Muscle layer of colon (tissue), 2 donors: ENCODE results near the gene TNS4.

Experiments used
- H3K27ac ChIP-seq: one replicate; pipeline ENCODE4 v1.7.0; 2013; ENCODE audit warnings: low read depth, mild to moderate bottlenecking, low read length, moderate library complexity
- H3K27me3 ChIP-seq, 2 donors: one replicate each; pipeline ENCODE4 v1.7.0; 2013; ENCODE audit warnings: low read length in 2 of 2, mild to moderate bottlenecking in 2 of 2; ENCODE audit not compliant: insufficient read depth in 2 of 2, control insufficient read depth in 1 of 2
- H3K36me3 ChIP-seq: one replicate; pipeline ENCODE4 v1.7.0; 2013; ENCODE audit warnings: mild to moderate bottlenecking, low read length; ENCODE audit not compliant: insufficient read depth
- H3K4me1 ChIP-seq: one replicate; pipeline ENCODE4 v1.7.0; 2013; ENCODE audit warnings: mild to moderate bottlenecking, low read length; ENCODE audit not compliant: insufficient read depth
- H3K4me3 ChIP-seq, 2 donors: one replicate each; pipeline ENCODE4 v1.7.0; 2013; ENCODE audit warnings: low read length in 2 of 2, low read depth in 1 of 2, mild to moderate bottlenecking in 1 of 2, moderate library complexity in 1 of 2
- H3K9ac ChIP-seq: one replicate; pipeline ENCODE4 v1.7.0; 2013; ENCODE audit warnings: low read length
- H3K9me3 ChIP-seq: one replicate; pipeline ENCODE4 v1.7.0; 2013; ENCODE audit warnings: mild to moderate bottlenecking, low read length
- donor health status: abdominal sarcoma.
- donor health status: Adenocarcinoma of cecum.

TNS4 gene

DNA sequence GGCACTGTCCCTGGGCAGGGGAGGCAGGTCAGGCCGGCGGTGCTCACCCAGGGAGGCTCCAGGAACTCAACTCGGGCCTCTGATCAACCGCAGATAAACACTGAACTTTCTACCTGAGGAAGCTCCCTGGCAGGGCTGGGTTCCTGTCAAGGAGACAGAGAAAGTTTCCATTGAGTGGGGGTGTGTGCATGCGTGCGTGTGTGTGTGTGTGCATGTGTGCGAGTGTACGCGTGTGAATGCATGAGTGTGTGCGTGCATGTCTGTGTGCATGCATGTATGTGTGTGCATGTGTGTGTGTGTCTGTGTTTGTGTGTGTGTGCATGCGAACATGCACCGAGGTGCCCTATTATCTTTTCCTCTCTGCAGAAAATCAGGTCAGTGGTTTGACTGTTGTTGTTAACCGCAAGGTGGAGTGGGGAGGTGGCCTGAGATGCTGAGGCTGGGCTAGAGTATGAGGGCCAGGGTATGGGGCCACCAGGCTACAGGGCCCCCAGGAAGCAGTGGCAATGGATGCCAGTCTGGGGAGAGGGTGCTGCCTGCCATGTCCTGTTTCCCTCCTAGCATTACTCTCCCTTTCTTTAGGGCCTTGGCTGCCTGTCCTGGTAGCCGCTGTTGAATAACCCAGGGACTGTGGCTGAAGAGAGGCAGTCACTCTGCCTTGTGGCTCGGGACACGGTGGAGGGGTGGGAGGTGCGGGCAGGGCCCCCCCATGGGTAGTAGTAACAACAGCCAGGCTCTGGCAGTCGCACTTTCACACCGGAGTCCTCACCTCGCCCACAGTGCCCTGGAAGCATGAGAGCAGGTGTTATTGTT is 39.8 kb upstream of the TNS4 start:
- no peak overlapping the region for H3K9ac ChIP-seq
- peaks cover 65% of the 10 kb centered on the region for H3K4me1 ChIP-seq
- H3K27ac ChIP-seq, result peak overlapping the region; percentile 81
- no peaks in the 10 kb centered on the region for H3K9me3 ChIP-seq
- H3K36me3 ChIP-seq, result no peaks in the 10 kb centered on the region
- H3K27me3 ChIP-seq, result no peaks in the 10 kb centered on the region
- H3K4me3 ChIP-seq, result no peak overlapping the region

DNA sequence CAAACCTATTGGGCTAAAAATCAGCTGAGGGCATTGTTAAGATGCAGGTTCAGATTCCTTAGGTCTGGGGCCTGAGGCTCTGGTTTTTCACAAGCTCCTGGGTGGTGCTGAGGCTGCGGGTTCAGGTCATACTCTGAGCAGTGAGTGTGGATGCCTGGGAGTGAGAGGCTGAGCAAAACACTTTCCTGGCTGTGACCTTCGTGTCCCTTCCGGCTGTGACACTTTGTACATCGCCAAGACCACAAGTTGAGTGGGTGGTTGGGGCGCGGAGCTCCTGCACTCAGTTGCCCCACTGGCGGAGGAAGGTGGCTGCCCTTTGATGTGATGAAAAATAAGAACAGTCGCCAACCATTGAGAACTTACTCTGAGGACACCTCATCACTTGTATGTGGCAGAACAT is 39.0 kb upstream of the TNS4 start:
- no peaks in the 10 kb centered on the region for H3K27me3 ChIP-seq
- no peaks in the 10 kb centered on the region for H3K9me3 ChIP-seq
- H3K9ac ChIP-seq, result no peak overlapping the region
- peak overlapping the region; percentile 33 for H3K27ac ChIP-seq
- H3K36me3 ChIP-seq, result no peaks in the 10 kb centered on the region
- H3K4me3 ChIP-seq, result no peak overlapping the region
- H3K4me1 ChIP-seq, result peaks cover 74% of the 10 kb centered on the region

DNA sequence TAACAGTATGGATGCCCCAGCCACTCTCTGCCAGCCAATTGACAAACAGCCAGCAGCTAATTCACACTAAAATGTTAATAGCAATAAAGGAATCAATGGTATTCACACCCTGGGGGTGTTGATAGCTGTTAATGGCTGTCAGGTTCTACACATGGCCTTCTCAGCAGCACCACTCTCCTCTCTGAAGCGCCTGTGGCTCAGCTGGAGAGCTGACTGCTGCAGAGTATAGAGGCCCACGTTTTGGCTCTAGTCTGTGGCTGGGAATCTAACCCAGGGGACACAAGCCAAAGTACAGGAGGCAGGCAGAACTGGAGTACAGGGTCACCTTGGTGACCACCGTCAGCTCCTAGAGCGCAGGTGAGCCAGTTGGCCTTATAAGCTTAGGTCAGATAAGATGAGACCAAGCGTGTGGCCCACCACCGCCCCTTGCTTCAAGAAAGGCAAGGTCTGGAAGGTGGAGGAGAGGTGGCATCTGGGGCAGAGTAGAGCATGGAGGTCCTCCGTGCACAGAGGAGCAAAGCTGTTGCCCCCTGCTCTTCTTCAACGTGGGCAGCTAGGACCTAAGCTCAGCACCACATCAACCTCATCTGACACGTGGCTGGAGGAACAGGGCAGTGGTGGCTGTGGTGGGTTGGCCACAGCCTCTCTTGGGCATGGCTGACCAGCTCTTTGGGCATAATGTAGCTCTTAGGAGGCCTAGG is 38.4 kb upstream of the TNS4 start:
- Histone ChIP-seq H3K36me3 (no peaks in the 10 kb centered on the region), H3K9me3 (no peaks in the 10 kb centered on the region), H3K4me1 (peaks cover 74% of the 10 kb centered on the region), H3K27me3 (no peaks in the 10 kb centered on the region), H3K9ac (no peak overlapping the region), H3K4me3 (no peak overlapping the region), H3K27ac (peak overlapping the region; percentile 33)

DNA sequence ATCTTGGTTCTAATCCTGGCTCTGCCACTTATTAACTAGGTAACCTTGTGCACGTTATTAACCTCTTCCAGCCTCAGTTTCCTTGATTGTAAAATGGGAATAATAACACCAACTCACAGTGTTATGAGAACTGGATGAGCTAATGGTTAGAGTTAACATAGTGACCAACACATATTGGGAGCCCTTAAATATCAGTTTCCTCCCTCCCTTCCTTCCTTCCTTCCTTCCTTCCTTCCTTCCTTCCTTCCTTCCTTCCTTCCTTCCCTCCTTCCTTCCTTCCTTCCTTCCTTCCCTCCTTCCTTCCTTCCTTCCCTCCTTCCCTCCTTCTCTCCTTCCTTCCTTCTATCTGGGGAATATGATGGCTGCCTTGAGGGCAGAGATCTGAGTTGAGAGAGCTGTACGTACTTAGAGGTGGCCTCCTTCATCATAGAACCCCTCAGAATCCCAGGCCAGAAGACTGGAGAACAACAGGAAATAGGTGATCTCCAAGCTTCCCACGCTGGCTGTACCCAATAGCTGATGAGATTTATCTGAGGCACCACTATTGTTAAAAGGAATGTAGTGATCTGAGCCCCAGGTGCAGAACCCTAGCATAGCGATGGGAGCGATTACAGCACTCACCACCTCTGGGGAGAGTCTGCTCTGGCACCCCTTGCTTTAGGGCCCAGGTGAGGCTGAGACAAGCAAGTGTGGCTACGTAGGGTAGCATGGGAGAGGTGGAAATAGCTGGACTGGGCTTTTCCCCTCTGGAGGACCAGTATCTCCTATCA is 37.7 kb upstream of the TNS4 start:
- no peak overlapping the region for H3K4me3 ChIP-seq
- H3K27me3 ChIP-seq, result no peaks in the 10 kb centered on the region
- peaks cover 74% of the 10 kb centered on the region for H3K4me1 ChIP-seq
- H3K9me3 ChIP-seq, result no peaks in the 10 kb centered on the region
- no peak overlapping the region for H3K9ac ChIP-seq
- H3K27ac ChIP-seq, result peak overlapping the region; percentile 33
- H3K36me3 ChIP-seq, result no peaks in the 10 kb centered on the region

DNA sequence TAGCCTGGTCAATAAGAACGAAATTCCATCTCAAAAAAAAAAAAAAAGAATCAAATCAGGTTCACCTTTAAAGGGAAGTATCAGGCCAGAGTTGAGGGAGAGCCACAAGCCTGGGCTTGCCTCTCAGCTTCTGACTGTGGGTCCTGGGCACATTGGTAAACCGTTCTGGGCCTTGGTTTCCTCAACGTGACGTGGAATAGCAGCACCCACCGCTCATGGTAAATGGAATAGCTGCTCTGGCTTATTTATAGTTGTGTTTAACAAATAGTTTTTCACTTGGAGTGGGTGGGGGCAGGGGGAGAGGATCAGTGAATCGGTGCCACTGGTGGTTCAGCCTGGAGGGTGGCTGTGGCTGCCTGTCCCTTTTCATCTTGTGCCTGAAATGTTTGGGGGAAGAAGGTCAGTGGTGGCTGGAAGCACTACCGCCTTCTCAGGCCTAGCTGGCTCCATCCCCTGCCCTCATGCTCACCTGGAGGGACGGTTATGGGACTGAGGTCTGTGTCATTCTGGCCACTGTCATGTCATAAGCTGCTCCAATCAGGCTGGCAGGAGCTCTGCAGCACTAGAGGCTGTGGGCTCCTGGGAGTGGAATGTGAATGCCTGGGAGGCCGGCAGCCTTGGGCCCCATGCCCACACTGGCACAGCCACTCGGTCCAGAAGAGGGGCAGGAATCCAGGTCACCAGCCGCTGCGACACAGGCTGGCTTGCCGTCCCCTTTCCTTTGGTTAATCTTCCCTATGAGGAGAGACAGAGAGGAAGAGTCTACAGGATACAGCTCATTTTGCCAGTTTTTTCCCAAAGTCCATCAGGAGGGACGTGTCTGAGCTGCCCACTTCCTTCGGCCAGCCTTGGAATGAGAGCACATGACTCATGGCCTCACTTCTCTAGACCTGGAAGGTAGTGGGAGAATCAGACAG is 36.9 kb upstream of the TNS4 start:
- Histone ChIP-seq H3K9me3 (no peaks in the 10 kb centered on the region), H3K4me3 (no peak overlapping the region), H3K9ac (no peak overlapping the region), H3K27ac (peak overlapping the region; percentile 29), H3K36me3 (no peaks in the 10 kb centered on the region), H3K4me1 (peaks cover 75% of the 10 kb centered on the region), H3K27me3 (no peaks in the 10 kb centered on the region)

DNA sequence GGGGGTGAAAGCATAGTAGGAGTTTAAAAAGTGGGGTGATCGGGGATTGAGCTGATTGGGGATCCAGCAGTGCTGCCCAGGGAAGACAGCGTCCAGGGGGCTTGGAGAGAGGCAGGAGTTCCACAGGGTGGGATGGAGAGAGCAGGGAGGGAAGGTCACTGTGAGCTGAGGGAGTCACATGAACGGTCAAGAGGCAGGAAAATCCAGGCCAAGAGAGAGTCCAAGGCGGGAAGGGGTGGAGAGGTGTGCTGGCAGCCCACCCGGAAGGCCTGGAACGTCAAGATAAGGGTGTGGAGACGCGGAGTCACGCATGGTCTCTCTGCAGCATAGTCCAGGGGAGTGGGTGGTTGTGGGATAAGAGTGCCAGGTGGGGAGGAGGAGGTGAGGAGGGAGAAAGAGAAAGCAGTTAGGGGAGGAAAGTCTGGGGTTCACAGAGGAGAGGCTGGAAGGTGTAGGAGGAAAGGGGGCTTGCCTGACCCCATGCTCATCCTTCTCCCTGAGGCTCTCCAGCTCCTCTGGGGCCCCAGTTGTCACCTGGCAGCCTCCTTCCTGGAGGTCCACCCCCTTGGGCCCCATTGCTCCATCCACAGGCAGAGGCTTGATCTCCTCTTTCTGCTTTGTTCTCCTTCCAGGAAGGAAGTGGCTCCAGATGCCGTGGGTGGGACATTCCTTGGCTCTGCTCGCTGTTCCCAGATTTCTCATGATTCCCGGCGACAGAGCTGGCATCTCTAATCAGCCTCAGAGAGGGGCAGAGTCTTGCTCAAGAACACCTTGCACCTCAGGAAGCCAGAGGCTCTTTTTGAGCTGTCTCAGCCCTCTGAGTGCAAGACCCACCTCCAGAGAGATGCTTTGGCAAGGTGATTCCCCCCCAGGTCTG is 35.1 kb upstream of the TNS4 start:
- Histone ChIP-seq H3K4me1 (peaks cover 70% of the 10 kb centered on the region), H3K9ac (no peak overlapping the region), H3K27me3 (no peaks in the 10 kb centered on the region), H3K36me3 (no peaks in the 10 kb centered on the region), H3K4me3 (no peak overlapping the region), H3K9me3 (no peaks in the 10 kb centered on the region), H3K27ac (peak overlapping the region; percentile 22)

DNA sequence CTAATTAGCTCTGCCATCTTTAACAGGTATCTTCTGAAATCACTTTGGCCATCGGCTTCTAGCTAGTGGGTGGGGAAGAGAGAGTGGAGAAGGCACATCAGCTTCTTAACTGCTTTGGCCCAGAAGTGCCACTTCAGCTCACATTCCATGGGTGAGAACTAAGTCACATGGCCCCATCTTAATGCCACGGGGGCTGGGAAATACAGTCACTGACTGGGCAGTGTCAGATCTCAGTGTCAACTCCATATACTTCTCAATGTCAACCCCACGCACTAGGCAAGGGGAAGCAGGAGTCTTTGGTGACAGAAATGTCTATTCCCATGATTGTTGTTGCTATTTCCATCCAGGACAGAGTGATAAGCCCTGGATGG is 34.5 kb upstream of the TNS4 start:
- Histone ChIP-seq H3K4me1 (peaks cover 64% of the 10 kb centered on the region), H3K9ac (no peak overlapping the region), H3K36me3 (no peaks in the 10 kb centered on the region), H3K27me3 (no peaks in the 10 kb centered on the region), H3K27ac (no peak overlapping the region), H3K4me3 (no peak overlapping the region), H3K9me3 (no peaks in the 10 kb centered on the region)

DNA sequence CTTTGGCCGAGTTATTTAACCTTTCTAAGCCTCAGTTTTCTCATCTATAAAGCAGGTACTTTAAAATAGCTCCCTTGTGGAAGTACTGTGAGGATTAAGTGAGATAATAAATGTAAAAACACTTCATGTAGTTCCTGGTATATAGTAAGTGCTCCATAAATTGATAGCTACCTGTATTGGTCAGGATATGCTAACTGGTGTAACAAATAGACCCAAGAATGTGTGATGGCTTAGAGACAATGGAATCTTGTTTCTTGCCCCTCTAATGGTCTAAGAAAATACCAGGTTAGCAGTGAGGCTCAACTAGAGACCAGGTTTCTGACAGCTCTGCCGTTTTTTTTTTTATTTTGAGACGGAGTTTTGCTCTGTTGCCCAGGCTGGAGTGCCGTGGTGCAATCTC is 34.0 kb upstream of the TNS4 start:
- Histone ChIP-seq H3K27me3 (no peaks in the 10 kb centered on the region), H3K4me1 (peaks cover 61% of the 10 kb centered on the region), H3K9me3 (no peaks in the 10 kb centered on the region), H3K27ac (no peak overlapping the region), H3K9ac (no peak overlapping the region), H3K36me3 (no peaks in the 10 kb centered on the region), H3K4me3 (no peak overlapping the region)

DNA sequence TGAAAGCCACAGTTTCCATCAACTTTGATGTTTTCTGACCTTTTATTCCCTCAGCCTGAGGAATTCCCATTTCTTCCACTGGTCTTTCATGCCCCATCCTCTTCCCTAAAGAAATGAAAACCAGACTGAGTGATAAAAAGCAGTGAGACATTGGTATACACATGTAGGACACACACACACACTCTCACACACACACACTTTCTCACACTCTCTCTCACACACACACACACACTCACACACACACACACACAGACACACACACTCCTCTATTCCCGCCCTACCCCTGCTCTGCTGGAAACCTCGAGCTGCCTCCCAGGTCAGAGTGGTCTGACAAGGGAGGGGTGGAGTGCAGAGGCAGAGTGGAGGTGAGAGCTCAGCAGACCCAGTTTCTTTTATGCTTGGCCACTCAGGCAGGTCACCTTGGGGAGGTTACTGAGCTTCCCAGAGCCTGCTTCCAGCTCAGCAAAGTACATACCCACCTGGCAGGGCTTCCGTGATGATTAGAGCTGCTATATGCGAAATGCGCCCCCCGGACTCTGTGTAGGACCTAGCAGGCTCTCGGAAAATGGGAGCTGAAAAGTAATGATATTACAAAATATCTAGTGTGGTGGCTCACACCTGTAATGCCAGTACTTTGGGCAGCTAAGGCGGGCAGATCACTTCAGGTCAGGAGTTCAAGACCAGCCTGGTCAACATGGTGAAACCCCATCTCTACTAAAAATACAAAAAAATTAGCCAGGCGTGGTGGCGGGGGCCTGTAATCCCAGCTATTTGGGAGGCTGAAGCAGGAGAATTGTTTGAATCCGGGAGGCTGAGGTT is 33.2 kb upstream of the TNS4 start:
- no peak overlapping the region for H3K27ac ChIP-seq
- no peak overlapping the region for H3K9ac ChIP-seq
- H3K36me3 ChIP-seq, result no peaks in the 10 kb centered on the region
- no peaks in the 10 kb centered on the region for H3K27me3 ChIP-seq
- no peak overlapping the region for H3K4me3 ChIP-seq
- no peaks in the 10 kb centered on the region for H3K9me3 ChIP-seq
- H3K4me1 ChIP-seq, result peaks cover 59% of the 10 kb centered on the region

DNA sequence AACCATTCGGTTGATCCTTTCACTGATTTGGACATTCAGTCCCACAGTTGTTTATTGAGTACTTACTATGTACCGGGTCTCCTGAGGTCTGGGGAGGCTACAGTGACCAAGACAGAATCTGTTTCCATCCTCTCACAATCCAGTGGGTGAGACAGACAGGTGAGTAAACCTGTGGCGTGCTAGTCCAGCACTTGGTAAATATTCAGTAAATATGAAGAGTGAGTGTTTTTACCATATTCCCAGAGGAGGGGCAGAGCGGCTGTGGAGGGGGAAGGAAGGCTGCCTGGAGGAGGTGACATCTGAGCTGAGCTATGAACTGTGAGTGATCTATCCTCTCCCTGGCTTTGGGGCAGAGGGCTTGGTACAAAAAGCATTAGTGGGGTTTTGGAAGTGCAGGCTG is 32.5 kb upstream of the TNS4 start:
- no peak overlapping the region for H3K9ac ChIP-seq
- H3K4me3 ChIP-seq, result no peak overlapping the region
- no peaks in the 10 kb centered on the region for H3K27me3 ChIP-seq
- H3K9me3 ChIP-seq, result no peaks in the 10 kb centered on the region
- no peak overlapping the region for H3K27ac ChIP-seq
- no peaks in the 10 kb centered on the region for H3K36me3 ChIP-seq
- peaks cover 53% of the 10 kb centered on the region for H3K4me1 ChIP-seq
